Naive B cell (primary cell): ENCODE data around the gene SNAI1. TPM values are rescaled to one million over a fixed set of nuclear protein-coding genes. Genes with fewer than 3 reads are reported as not detected.
A peak's percentile ranks its signal among the peaks of the same experiment; 100 is the strongest.

Experiments
- ATAC-seq, 2 donors: fragments of 150-1000 bp; cut with Tn5 transposase; 2 replicates each; pipeline ENCODE4 v1.10.0; 2021; ENCODE audit warnings: low read depth in 2 of 2, mild to moderate bottlenecking in 2 of 2, moderate library complexity in 2 of 2
- DNase-seq: peaks from one replicate; pipeline ENCODE4 v3.0.0; 2022
- H3K27ac Mint-ChIP-seq, 6 donors: one replicate each; pipeline ENCODE4 v1.8.0; 2020 to 2022; ENCODE audit warnings: mild to moderate bottlenecking in 6 of 6, mixed read lengths in 6 of 6, moderate library complexity in 5 of 6, inconsistent platforms in 2 of 6
- H3K27me3 Mint-ChIP-seq, 3 donors: one replicate each; pipeline ENCODE4 v1.8.0; 2021 to 2022; ENCODE audit warnings: mixed read lengths in 3 of 3, mild to moderate bottlenecking in 1 of 3
- H3K36me3 Mint-ChIP-seq, 2 donors: one replicate each; pipeline ENCODE4 v1.8.0; 2020 to 2022; ENCODE audit warnings: mixed read lengths in 2 of 2, inconsistent platforms in 1 of 2, mild to moderate bottlenecking in 1 of 2
- H3K4me1 Mint-ChIP-seq, 3 donors: one replicate each; pipeline ENCODE4 v1.8.0; 2020 to 2022; ENCODE audit warnings: mixed read lengths in 3 of 3, inconsistent platforms in 1 of 3, mild to moderate bottlenecking in 1 of 3, moderate library complexity in 1 of 3
- H3K4me3 Mint-ChIP-seq, 8 donors: one replicate each; pipeline ENCODE4 v1.8.0; 2020 to 2022; ENCODE audit warnings: mild to moderate bottlenecking in 8 of 8, mixed read lengths in 8 of 8, moderate library complexity in 8 of 8, inconsistent platforms in 2 of 8
- H3K9me3 Mint-ChIP-seq, 7 donors: one replicate each; pipeline ENCODE4 v1.8.0; 2020 to 2022; ENCODE audit warnings: mixed read lengths in 7 of 7, mild to moderate bottlenecking in 5 of 7, inconsistent platforms in 2 of 7, moderate library complexity in 1 of 7
- polyA plus RNA-seq, 6 donors: library from polyadenylated mRNA; unstranded; fragments of 300-500 nt; fragmentation: Illumina TruSeq; gene quantifications; one replicate each; pipeline ENCODE4 v1.2.3, GENCODE V29; 2021; ENCODE audit warnings: low read depth in 6 of 6

SNAI1 gene
- 1 to 10 TPM in 1 of 6 donors, under 1 TPM in 4, not detected in 1; 0.36 to 1.8 (median 0.73) TPM for polyA plus RNA-seq

GRCh38 chr20:49982346-49983122 is at the start of gene SNAI1:
Gene SNAI1, plus strand, starts transcription at chr20:49982980. Its CDS starts 80 bp downstream, at chr20:49983060.
- H3K27ac Mint-ChIP-seq = peak within 1 kb of the TSS; percentile 40 to 92 (median 80)

GRCh38 chr20:49935746-49936152 is 47.0 kb upstream of the SNAI1 start:
- peak overlapping the region; percentile 86 to 98 (median 98) for H3K4me3 Mint-ChIP-seq
- peak overlapping the region; percentile 60 to 98 (median 96) for H3K27ac Mint-ChIP-seq
- no peaks in the 10 kb centered on the region for H3K9me3 Mint-ChIP-seq
- H3K4me1 Mint-ChIP-seq = peaks cover 40 to 55% (median 49%) of the 10 kb centered on the region in 3 donors
- DNase-seq (no peak), ATAC-seq (peak in 1 of 2 donors; percentile 1)
- H3K36me3 Mint-ChIP-seq = no peaks in the 10 kb centered on the region
- H3K27me3 Mint-ChIP-seq = no peaks in the 10 kb centered on the region

More at GRCh38 chr20:49982346-49983122, at the start of gene SNAI1:
- Mint-ChIP-seq H3K4me1 (peaks cover 16 to 29% (median 19%) of the 10 kb centered on the region in 3 donors), H3K9me3 (no peaks in the 10 kb centered on the region), H3K36me3 (no peaks in the 10 kb centered on the region), H3K27me3 (no peaks in the 10 kb centered on the region), H3K4me3 (peak within 1 kb of the TSS; percentile 66 to 87 (median 80))
- DNase-seq (peak; percentile 85), ATAC-seq (peak; percentile 90 to 93)

GRCh38 chr20:49936153-49937026 is 46.4 kb upstream of the SNAI1 start, which contains the start of gene RNF114:
Gene RNF114, plus strand, starts transcription at chr20:49936397. Its CDS starts 16 bp downstream, at chr20:49936413.
- ATAC-seq (peak; percentile 81 to 82), DNase-seq (peak; percentile 83)
- Mint-ChIP-seq H3K27ac (peak within 1 kb of the TSS; percentile 95 to 98 (median 96)), H3K27me3 (no peaks in the 10 kb centered on the region), H3K4me3 (peak within 1 kb of the TSS; percentile 94 to 98 (median 98)), H3K36me3 (no peaks in the 10 kb centered on the region), H3K9me3 (no peaks in the 10 kb centered on the region), H3K4me1 (peaks cover 45 to 61% (median 55%) of the 10 kb centered on the region in 3 donors)

- peak overlapping the region; percentile 93 to 97 (median 96) for H3K27ac Mint-ChIP-seq
- H3K36me3 Mint-ChIP-seq = no peaks in the 10 kb centered on the region
- no peaks in the 10 kb centered on the region for H3K9me3 Mint-ChIP-seq
- peak overlapping the region; percentile 94 to 98 (median 98) for H3K4me3 Mint-ChIP-seq
- DNase-seq (peak; percentile 42), ATAC-seq (peak; percentile 26 to 31)
- H3K27me3 Mint-ChIP-seq = no peaks in the 10 kb centered on the region
- peaks cover 47 to 68% (median 58%) of the 10 kb centered on the region in 3 donors for H3K4me1 Mint-ChIP-seq
Measured at GRCh38 chr20:49937027-49937929, 45.5 kb upstream of the SNAI1 start.

- H3K27me3 Mint-ChIP-seq = no peaks in the 10 kb centered on the region
- peak overlapping the region in 4 of 6 donors; percentile 44 to 95 (median 63) for H3K27ac Mint-ChIP-seq
- no peaks in the 10 kb centered on the region for H3K36me3 Mint-ChIP-seq
- H3K4me3 Mint-ChIP-seq = peak overlapping the region in 7 of 8 donors; percentile 29 to 98 (median 94)
- peaks cover 47 to 73% (median 58%) of the 10 kb centered on the region in 3 donors for H3K4me1 Mint-ChIP-seq
- no peak for ATAC-seq
- no peak for DNase-seq
- no peaks in the 10 kb centered on the region for H3K9me3 Mint-ChIP-seq
Measured at GRCh38 chr20:49938173-49939163, 44.3 kb upstream of the SNAI1 start.

- no peaks in the 10 kb centered on the region for H3K36me3 Mint-ChIP-seq
- H3K9me3 Mint-ChIP-seq = no peaks in the 10 kb centered on the region
- H3K4me3 Mint-ChIP-seq = peak overlapping the region in 1 of 8 donors; percentile 63
- H3K27me3 Mint-ChIP-seq = no peaks in the 10 kb centered on the region
- ATAC-seq (no peak), DNase-seq (no peak)
- H3K27ac Mint-ChIP-seq = peak overlapping the region in 1 of 6 donors; percentile 8
- H3K4me1 Mint-ChIP-seq = peaks cover 36 to 60% (median 44%) of the 10 kb centered on the region in 3 donors
Measured at GRCh38 chr20:49941456-49941855, 41.3 kb upstream of the SNAI1 start.

- Mint-ChIP-seq H3K36me3 (peaks cover 0 to 2% of the 10 kb centered on the region in 2 donors), H3K27me3 (no peaks in the 10 kb centered on the region), H3K27ac (peak overlapping the region in 1 of 6 donors; percentile 47), H3K4me1 (peaks cover 29 to 52% (median 36%) of the 10 kb centered on the region in 3 donors), H3K4me3 (no peak overlapping the region), H3K9me3 (no peaks in the 10 kb centered on the region)
- no peak for ATAC-seq
- DNase-seq = no peak
Measured at GRCh38 chr20:49942303-49942702, 40.5 kb upstream of the SNAI1 start.

- Mint-ChIP-seq H3K9me3 (no peaks in the 10 kb centered on the region), H3K36me3 (peaks cover 0 to 9% of the 10 kb centered on the region in 2 donors), H3K4me3 (no peak overlapping the region), H3K4me1 (peaks cover 24 to 48% (median 30%) of the 10 kb centered on the region in 3 donors), H3K27ac (no peak overlapping the region), H3K27me3 (no peaks in the 10 kb centered on the region)
- no peak for DNase-seq
- ATAC-seq = no peak
Measured at GRCh38 chr20:49942942-49943341, 39.8 kb upstream of the SNAI1 start.

GRCh38 chr20:49945306-49945700 is 37.5 kb upstream of the SNAI1 start:
- Mint-ChIP-seq H3K36me3 (peaks cover 8 to 23% of the 10 kb centered on the region in 2 donors), H3K4me3 (no peak overlapping the region), H3K27ac (no peak overlapping the region)

GRCh38 chr20:49945701-49946477 is 36.9 kb upstream of the SNAI1 start:
- peak overlapping the region in 1 of 6 donors; percentile 21 for H3K27ac Mint-ChIP-seq
- H3K4me1 Mint-ChIP-seq = peaks cover 8 to 24% (median 14%) of the 10 kb centered on the region in 3 donors
- no peaks in the 10 kb centered on the region for H3K27me3 Mint-ChIP-seq
- ATAC-seq = no peak
- H3K36me3 Mint-ChIP-seq = peaks cover 8 to 23% of the 10 kb centered on the region in 2 donors
- H3K9me3 Mint-ChIP-seq = no peaks in the 10 kb centered on the region
- DNase-seq = no peak
- no peak overlapping the region for H3K4me3 Mint-ChIP-seq

More at GRCh38 chr20:49945306-49945700, 37.5 kb upstream of the SNAI1 start:
- no peaks in the 10 kb centered on the region for H3K9me3 Mint-ChIP-seq
- DNase-seq (no peak), ATAC-seq (no peak)
- peaks cover 10 to 28% (median 14%) of the 10 kb centered on the region in 3 donors for H3K4me1 Mint-ChIP-seq
- no peaks in the 10 kb centered on the region for H3K27me3 Mint-ChIP-seq

- H3K27ac Mint-ChIP-seq = peak overlapping the region in 1 of 6 donors; percentile 54
- H3K9me3 Mint-ChIP-seq = no peaks in the 10 kb centered on the region
- peaks cover 17 to 30% of the 10 kb centered on the region in 2 donors for H3K36me3 Mint-ChIP-seq
- H3K27me3 Mint-ChIP-seq = no peaks in the 10 kb centered on the region
- no peak for DNase-seq
- H3K4me3 Mint-ChIP-seq = no peak overlapping the region
- peaks cover 0 to 8% (median 7%) of the 10 kb centered on the region in 3 donors for H3K4me1 Mint-ChIP-seq
- no peak for ATAC-seq
Measured at GRCh38 chr20:49948178-49948577, 34.6 kb upstream of the SNAI1 start.
